Raji (cell line): Measurements from ENCODE around the gene CCDC142.

Experiments used
- POLR2A ChIP-seq: IDR thresholded peaks from 2 replicates; pipeline ENCODE4 v1.6.1; 2011; ENCODE audit warnings: low read depth, low read length, control low read depth; ENCODE audit not compliant: insufficient read depth

The CCDC142 gene

GRCh38 chr2:74505448-74506246 is 22.8 kb upstream of the CCDC142 start:
- TF ChIP-seq POLR2A: no peak

DNA sequence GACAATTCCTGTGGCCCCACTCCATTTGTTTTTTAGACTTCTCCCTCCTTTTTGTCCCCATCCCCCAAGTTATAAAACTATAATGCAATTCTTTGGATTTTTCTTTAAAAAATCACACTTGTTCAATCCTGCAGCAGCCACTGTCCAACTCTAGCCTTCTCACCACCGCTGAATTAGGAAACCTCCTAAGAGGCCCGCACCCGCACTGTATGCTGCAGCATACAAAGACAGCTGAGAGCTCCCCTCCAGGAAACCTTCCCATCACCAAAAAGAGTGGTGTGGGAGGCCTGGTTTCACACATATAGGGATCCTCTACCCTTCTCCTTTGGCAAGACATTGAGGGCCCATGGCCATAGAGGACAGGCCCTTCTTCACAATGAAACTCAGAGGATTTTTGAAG is 21.8 kb upstream of the CCDC142 start:
- TF ChIP-seq POLR2A: no peak

- no peak for TF ChIP-seq POLR2A
Observed at GRCh38 chr2:74503506-74504475, 21.0 kb upstream of the CCDC142 start.

DNA sequence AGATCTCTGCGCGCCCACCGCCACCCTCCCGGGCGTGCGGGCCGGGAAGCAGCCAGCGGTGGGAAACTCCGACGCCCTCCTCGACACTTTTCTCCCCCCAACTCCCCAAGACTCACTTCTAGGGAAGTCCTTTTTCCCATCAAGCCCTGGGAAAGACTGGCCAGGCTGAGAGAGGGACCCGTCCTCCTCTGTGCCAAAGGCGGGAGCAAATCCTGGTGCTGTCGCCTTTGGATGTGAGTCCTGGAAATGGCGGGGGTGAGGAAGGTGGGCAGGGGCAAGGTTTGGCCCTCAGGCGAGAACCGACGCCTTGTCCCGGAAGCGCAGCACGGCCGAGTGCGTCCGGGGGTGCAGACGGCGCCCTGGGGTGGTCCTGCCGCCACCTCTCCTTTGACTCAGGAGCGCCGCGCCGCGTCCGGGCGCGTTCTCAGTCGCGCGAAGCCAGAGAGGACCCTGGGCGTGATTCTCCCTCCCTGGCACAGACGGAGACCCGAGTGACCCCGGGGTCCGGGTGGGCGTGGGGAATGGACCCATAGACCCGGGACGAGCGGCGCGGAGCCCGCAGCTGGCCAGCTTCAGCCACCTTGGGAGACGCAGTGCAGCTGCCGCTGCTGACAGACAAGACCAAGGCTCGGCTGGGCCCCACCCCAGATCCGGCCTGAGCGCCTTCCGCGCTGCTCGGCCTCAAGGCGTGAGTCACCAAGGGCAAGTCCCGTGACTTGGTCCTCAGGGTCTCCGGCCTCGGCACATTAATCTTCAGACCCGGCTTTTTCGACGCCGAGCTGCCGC is 20.1 kb upstream of the CCDC142 start:
- peak; percentile 46; the same call in 1 of the 2 replicates for TF ChIP-seq POLR2A

GRCh38 chr2:74502147-74502719 is 19.4 kb upstream of the CCDC142 start:
- TF ChIP-seq POLR2A: no peak

DNA sequence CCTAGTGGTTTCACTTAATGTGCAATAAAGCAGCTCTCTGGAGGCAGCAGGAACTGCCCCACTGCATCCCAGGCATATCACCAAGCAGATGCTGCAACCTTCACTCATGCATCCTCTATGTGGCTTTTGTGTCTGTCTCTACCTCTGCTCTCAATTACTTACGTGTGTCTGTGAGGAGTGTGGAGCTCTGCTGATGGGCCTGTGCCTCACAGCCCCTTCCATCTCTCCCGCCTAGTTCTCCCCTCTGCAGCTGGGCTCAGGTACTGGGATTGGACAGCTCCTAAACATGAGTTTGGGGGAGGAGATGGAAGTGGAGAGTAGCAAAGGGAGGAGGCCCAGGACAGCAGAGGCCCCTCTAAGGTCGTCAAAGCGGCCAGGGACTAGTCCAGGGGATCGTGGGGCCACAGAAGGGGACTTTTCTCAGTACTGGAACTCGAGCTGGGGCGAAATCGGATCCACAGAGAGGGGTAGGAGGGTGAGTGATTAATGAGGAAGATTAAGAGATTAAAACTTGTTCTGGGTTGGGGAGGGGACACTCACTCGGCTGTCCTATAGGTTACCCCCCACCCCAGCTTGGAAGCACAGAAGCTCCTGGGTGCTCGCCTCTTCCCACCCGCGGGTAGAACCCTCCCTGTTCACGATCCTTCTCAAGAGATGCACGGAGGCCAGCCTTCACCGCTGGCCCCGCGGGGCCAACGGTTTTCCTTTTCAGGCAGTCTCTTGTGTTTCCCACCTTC is 18.7 kb upstream of the CCDC142 start:
- no peak for TF ChIP-seq POLR2A

DNA sequence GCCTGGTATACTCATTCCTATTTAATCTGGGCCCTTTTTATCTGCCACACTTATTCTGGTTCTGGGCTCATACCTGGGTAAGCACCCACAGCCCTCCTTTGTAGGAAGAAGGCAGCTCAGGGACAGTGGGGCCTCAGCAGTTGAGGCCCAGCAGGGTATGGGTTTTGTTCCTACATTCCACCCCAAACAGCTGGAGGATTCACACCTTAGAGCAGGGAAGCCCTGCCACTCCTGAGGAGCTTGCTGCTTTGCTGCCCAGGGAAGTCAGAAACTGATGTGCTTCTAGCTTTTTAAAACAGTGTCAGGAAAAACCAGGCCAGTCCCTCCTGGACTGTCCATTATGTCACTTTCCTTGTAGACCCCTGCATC is 17.8 kb upstream of the CCDC142 start:
- TF ChIP-seq POLR2A: no peak

DNA sequence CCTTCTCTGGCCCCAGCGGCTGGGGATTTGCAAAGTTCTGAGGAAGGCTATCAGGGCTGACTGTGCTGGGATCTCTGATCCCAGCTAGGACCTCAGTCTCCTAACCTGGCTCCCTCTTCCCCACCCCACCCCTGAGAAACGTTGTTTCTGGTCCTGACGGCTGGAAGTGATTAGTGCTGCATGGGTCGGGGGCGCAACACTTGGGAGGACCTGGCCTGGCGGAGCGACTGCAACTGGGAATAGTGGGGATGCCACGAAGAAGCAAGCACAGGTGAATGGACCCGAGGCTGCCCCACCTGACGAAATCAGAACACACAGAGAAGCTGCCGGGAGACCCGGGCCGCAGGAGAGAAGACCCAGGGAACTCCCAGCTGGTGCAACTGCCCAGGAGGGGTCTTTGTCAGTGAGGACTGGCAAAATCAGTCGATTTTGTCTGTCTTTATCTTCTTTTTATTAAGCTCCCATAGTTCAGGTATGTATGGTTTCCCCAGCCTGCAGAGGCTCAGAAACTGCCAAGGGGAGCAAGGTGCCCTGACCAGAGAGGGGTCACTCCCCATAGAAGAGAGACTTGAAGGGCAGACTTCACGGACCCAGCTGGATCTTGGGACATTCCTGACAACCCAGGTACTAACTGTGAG is 17.3 kb upstream of the CCDC142 start:
- no peak for TF ChIP-seq POLR2A

DNA sequence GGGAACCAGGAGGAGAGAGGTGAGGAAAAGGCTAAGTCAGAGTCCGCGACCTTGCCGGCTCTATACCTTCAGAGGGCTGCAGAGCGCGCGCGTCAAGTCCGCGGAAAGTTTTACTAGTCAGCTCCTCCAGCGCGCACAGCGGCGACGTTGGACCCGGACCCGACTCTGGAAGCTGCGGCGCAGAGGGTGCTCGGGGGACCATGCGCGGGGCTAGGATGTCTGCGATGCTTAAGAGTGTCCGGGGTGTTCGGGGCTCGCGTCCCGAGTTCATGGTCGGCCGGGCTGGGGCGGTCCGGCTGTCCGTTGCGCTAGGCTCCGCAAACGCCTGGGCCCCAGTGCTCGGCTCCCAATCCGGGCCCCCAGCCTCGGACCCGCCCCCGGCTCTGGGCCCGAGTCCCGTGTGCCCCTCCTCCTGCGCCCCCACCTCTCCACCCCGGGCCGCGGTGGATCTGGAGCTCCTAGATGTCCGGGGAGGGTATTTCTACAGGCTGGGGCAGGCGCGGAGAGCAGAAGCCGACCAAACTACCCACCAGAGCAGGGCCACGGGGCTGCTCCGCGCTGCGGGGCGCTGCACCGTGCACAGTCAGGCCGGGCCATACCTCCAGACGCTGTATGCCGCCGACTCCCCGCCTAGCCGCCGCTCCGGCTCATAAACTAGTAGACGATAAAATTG is 16.6 kb upstream of the CCDC142 start, which contains the start of gene LBX2:
Gene LBX2 (minus strand): TSS at position 337 of the 673 bp plus-strand sequence. CDS start 66 bp downstream, at position 271.
- no peak for TF ChIP-seq POLR2A

DNA sequence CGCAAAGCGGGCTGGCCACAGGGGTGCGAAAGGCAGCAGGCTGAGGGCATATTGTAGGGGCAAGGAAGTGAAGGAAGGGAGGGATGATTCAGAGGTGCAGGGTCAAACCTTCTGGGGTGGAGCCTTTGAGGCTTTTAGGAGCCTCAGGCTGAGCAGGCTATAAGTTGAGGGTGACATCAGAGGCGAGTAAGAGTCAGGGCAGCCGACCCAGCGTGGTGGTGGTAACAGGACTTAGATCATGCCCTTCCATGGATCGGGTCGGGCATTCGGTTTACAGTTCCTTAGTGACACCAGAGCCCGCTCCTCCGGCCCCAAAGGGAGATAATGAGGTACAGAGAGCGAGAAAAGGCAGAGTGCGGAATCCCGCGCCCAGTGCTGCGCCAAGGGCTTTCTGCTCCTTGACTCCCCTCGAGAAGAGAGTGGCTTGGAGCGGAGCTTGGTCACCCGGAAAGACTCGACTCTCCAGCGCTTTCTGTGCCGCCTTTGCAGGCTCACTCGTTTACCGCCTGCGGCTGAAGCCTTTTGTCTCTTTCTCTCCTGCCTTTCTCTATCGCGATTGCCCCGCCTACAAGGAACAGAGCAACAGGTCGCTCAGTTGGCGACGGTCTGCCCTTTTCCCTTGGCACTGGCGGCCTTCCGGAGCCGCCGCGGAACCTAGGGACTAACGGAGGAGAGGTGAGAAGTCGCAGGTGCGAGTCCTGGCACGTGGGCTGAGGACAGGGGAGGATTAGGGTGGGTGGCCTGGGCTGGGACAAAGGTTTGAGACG is 15.9 kb upstream of the CCDC142 start:
- TF ChIP-seq POLR2A: no peak

DNA sequence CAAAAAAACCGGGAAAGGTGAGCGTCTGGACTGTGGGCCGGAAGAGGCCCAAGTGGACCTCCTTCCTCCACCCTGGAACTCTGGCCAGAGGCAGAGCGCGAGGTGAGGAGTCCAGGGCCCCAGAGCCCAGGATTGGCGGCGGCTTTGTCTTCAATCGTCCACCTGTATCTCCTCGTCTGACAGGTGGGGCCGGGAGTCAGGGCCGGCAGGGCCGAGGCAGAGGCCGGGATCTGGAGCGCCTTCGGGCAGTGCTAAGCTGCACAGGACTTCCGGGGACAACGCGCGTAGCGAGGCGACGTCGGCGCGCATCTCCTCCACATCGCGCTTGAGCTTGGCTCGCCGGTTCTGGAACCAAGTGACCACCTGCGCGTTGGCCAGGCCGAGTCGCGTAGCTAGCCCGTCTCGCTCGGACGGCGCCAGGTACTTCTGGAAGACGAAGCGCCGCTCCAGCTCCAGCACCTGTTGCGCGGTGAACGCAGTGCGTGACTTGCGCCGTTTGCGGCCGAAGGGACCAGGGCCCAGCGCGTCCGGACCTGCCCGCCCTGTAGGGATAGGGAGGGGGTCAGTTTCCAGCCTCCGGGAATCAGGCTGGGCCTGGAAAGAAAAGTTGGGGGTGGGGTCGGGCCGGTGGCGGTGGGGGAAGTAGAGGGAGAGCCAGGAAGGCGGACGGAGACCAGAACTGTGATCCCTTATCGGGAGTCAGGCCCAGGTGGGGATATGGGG is 15.1 kb upstream of the CCDC142 start:
- no peak for TF ChIP-seq POLR2A
